ENCODE results near the gene CADM4. TPM values are rescaled to one million over a fixed set of nuclear protein-coding genes. Genes with fewer than 3 reads are reported as not detected.

The CADM4 gene
- total and polyA plus RNA-seq, 2 of the 8 experiments (the other 6 are each of a cell fraction or from before 2014, with no cell fraction given): 13.5 to 25.0 TPM

DNA sequence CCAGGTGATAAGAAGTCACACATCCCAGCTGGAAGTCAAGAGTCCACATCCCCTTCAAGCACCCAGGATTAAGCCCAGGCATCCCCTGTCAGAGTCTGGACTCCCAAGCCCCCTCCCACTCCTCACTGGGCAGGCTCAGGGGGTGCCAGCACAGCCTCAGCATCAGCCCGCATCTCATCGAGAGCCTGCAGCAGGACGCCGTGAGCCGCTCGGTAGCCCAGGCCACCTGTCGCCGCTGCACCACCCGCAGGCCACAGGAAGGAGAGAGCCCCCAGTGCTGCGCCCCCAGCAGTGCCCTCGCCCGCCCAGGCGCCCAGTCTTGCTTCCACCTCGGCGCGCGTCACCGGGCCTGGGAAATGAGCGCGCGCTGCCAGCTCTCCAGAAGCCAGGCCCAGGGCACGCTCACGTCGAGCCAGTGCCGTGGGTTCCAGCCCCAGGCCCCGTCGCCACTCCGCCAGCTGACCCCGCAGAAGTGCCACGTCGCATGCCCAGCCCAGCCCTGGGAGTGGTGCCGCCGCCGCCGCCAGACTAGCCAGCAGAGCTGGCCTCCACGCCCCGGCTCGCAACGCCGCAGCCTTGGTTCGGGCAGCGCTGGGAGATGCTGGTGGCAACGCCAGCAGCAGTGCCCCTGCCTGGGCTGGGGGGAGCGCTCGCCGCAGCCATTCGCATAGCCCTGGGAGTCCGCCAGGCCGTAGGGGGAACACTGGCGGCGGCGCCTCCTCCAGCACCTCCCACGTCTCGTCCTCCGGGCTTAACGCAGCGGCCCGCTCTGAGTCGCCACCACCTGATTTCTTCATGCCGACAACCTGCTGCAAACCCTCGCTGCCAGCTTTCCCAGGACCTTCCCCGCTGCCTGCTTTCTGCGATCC, 47.5 kb downstream of the CADM4 start:
- Histone ChIP-seq H3K4me2 (ENCODE audit: insufficient read depth in 1 of 2, low read depth in 2 of 2, low read length in 2 of 2) (no peak overlapping the region), H3K4me3 (ENCODE audit: extremely low read depth in 1 of 4, insufficient read depth in 2 of 4, low read depth in 3 of 4, low read length in 4 of 4) (no peak overlapping the region), H4K5ac (ENCODE audit: insufficient read length, low read depth, low read length) (no peak overlapping the region), H3K23ac (ENCODE audit: insufficient read length) (no peak overlapping the region), H2BK12ac (ENCODE audit: low read depth, low read length) (no peak overlapping the region), H3K27me3 (replicated peaks in 1 of 4; ENCODE audit: control insufficient read depth in 3 of 4, extremely low read depth in 1 of 4, insufficient read depth in 3 of 4, low read length in 3 of 4) (no peaks in the 10 kb centered on the region), H3K79me2 (ENCODE audit: control insufficient read depth in 1 of 2, insufficient read depth in 2 of 2, low read length in 2 of 2) (peaks cover 3 to 5% of the 10 kb centered on the region in 2 experiments), H2BK5ac (ENCODE audit: low read depth, low read length) (no peak overlapping the region), H4K20me1 (replicated peaks in 1 of 2; ENCODE audit: control insufficient read depth in 1 of 2, insufficient read depth in 2 of 2, low read length in 2 of 2) (peaks cover 4 to 7% of the 10 kb centered on the region in 2 experiments), H3K79me1 (ENCODE audit: low read depth, low read length) (peaks cover 1% of the 10 kb centered on the region), H4K91ac (replicated peaks; ENCODE audit: insufficient read length, low read length) (no peak overlapping the region), H3K36me3 (ENCODE audit: control insufficient read depth in 2 of 4, insufficient read depth in 4 of 4, low read length in 3 of 4) (peaks cover 3 to 21% (median 8%) of the 10 kb centered on the region in 4 experiments; a peak in 5 of 8 replicates), H3K4ac (replicated peaks; ENCODE audit: insufficient read length, low read depth, low read length) (no peak overlapping the region), H3K18ac (ENCODE audit: extremely low read depth, low read length) (no peak overlapping the region), H3K9ac (replicated peaks in 1 of 4; ENCODE audit: extremely low read depth in 1 of 4, low read depth in 3 of 4, low read length in 3 of 4) (no peak overlapping the region), H2BK120ac (replicated peaks; ENCODE audit: low read depth, low read length) (no peak overlapping the region), H4K8ac (ENCODE audit: extremely low read depth, insufficient read depth, low read length) (no peak overlapping the region), H2BK15ac (ENCODE audit: low read length) (no peak overlapping the region), H3K56ac (replicated peaks; ENCODE audit: insufficient read length, low read depth, low read length) (no peak overlapping the region), H3K4me1 (replicated peaks in 1 of 4; ENCODE audit: control insufficient read depth in 3 of 4, insufficient read depth in 4 of 4, low read length in 3 of 4) (peaks cover 0 to 2% (median 0%) of the 10 kb centered on the region in 4 experiments; a peak in 5 of 7 replicates), H2AK5ac (ENCODE audit: low read depth, low read length) (no peak overlapping the region), H3K14ac (ENCODE audit: insufficient read length) (no peak overlapping the region), H3K27ac (ENCODE audit: low read depth, low read length) (no peak overlapping the region), H2BK20ac (ENCODE audit: low read length) (no peak overlapping the region), H3K9me3 (ENCODE audit: insufficient read depth in 2 of 2, low read depth in 1 of 2, low read length in 1 of 2) (no peaks in the 10 kb centered on the region), H3K23me2 (ENCODE audit: low read depth, low read length) (peaks cover 15% of the 10 kb centered on the region; the same call in 1 of the 2 replicates), H2AFZ (ENCODE audit: low read length) (no peak overlapping the region)
- ChIA-PET CTCF (ENCODE audit: partially characterized antibody) (interaction anchor here (0.6 to 6.5 kb wide), 5 partner anchors 23 to 1038 kb away, joined by 3 to 92 read pairs (median 4); partner anchors contain the start of gene ZNF575), POLR2A (ENCODE audit: partially characterized antibody) (interaction anchor here (1.0 to 3.3 kb wide), 4 partner anchors 11 to 36 kb away, joined by 3 to 22 read pairs (median 3); no protein-coding TSS in a partner anchor)
- no peak for FAIRE-seq
- 96% methylated on average over 60 of the region's 63 CpGs; no CpG with 5 or more reads in 1 of the 2 experiments for WGBS, 2 experiments (ENCODE audit: extremely low coverage in 1 of 2, insufficient coverage in 1 of 2, insufficient read length in 1 of 2, insufficient replicate concordance in 2 of 2, low coverage in 1 of 2, low lambda C conversion rate in 2 of 2, missing lambda C conversion rate in 1 of 2)
- DNase-seq (ENCODE audit: low read depth in 1 of 2, low spot score in 2 of 2): no peak
- TF ChIP-seq CBX5 (IDR thresholded peaks at IDR 0.05; ENCODE audit: low read depth, low read length) (no peak), HDAC6 (IDR thresholded peaks at IDR 0.05; ENCODE audit: low read depth, low read length) (no peak), CREB1 (IDR thresholded peaks at IDR 0.05) (no peak), SP2 (IDR thresholded peaks at IDR 0.05; ENCODE audit: low read length) (no peak), SP4 (IDR thresholded peaks at IDR 0.05; ENCODE audit: low read length) (no peak), ATF3 (IDR thresholded peaks at IDR 0.05; ENCODE audit: insufficient read depth, low read depth, low read length) (no peak), TAF1 (IDR thresholded peaks at IDR 0.05; ENCODE audit: low read depth, low read length) (no peak), RBBP5 (IDR thresholded peaks at IDR 0.05; ENCODE audit: borderline replicate concordance, low read depth, low read length) (no peak), CBX8 (IDR thresholded peaks at IDR 0.05; ENCODE audit: borderline replicate concordance, low read depth, low read length) (no peak), ATF2 (IDR thresholded peaks at IDR 0.05; ENCODE audit: low read length) (no peak)
